Measurements from ENCODE around the gene CAPNS2. TPM values are rescaled to one million over a fixed set of nuclear protein-coding genes. Genes with fewer than 3 reads are reported as not detected.

Gene CAPNS2
- total and polyA plus RNA-seq, 2 of the 13 experiments (the other 11 are each of a cell fraction or from before 2014, with no cell fraction given), result 0.29 TPM; not detected in 1

DNA sequence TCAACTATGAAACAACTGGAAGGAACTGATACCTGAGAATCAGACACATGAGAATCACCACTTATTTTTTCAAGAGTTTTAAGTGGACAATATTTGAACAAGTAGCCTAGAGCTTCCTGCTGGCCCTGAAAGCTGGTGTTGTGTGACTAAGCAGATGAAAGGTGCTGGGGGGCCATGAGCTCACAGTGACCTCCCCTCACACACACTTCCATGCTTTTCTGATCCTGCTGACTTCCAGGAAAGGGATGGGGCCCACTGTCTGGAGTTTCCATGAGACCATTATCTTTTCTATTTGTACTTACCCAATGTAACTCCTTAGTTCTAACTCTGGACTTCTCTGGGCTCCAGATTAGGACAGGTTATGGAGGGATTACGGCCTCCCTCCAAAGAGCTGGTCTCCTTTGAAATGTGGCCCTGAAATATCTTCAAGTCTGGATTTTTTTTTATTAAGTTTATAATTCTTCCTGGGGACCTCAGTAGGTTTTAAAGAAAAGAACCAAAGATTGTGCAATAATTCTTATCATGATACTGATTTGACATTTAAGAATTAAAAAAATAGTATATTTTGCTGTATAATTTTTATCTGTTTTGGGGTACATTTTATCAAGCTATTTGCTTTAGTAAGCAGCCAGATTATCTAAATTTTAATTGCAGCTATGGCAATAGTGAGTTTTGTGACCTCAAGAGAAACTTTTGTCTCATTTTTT is 4.9 kb downstream of the CAPNS2 start (continued):
- TF ChIP-seq, protein P1, sequence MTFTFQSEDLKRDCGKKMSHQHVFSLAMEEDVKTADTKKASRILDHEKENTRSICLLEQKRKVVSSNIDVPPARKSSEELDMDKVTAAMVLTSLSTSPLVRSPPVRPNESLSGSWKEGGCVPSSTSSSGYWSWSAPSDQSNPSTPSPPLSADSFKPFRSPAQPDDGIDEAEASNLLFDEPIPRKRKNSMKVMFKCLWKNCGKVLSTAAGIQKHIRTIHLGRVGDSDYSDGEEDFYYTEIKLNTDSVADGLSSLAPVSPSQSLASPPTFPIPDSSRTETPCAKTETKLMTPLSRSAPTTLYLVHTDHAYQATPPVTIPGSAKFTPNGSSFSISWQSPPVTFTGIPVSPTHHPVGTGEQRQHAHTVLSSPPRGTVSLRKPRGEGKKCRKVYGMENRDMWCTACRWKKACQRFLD (CRISPR knock-in tag; IDR thresholded peaks at IDR 0.05; ENCODE audit: borderline replicate concordance), result no peak
- TF ChIP-seq CEBPG (CRISPR knock-in tag; IDR thresholded peaks at IDR 0.05), result no peak; the same call in 1 of the 2 replicates
- TF ChIP-seq KLF9 (CRISPR knock-in tag; IDR thresholded peaks at IDR 0.05; ENCODE audit: low read depth), result no peak
- TF ChIP-seq, protein P2, sequence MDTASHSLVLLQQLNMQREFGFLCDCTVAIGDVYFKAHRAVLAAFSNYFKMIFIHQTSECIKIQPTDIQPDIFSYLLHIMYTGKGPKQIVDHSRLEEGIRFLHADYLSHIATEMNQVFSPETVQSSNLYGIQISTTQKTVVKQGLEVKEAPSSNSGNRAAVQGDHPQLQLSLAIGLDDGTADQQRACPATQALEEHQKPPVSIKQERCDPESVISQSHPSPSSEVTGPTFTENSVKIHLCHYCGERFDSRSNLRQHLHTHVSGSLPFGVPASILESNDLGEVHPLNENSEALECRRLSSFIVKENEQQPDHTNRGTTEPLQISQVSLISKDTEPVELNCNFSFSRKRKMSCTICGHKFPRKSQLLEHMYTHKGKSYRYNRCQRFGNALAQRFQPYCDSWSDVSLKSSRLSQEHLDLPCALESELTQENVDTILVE (CRISPR knock-in tag; IDR thresholded peaks at IDR 0.05), result 0 out of 2 replicates have a peak, but pooled peaks have one; percentile 59
- no peak for TF ChIP-seq ZNF790 (CRISPR knock-in tag; IDR thresholded peaks at IDR 0.05; ENCODE audit: borderline replicate concordance)
- no peak for TF ChIP-seq SRF (IDR thresholded peaks at IDR 0.05; ENCODE audit: low read depth, low read length)
- TF ChIP-seq, protein P3, sequence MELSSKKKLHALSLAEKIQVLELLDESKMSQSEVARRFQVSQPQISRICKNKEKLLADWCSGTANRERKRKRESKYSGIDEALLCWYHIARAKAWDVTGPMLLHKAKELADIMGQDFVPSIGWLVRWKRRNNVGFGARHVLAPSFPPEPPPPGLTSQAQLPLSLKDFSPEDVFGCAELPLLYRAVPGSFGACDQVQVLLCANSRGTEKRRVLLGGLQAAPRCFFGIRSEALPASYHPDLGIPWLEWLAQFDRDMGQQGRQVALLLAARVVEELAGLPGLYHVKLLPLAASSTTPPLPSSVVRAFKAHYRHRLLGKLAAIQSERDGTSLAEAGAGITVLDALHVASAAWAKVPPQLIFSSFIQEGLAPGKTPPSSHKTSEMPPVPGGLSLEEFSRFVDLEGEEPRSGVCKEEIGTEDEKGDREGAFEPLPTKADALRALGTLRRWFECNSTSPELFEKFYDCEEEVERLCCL (CRISPR knock-in tag; IDR thresholded peaks at IDR 0.05; ENCODE audit: borderline replicate concordance), result no peak
- TF ChIP-seq ZIK1 (CRISPR knock-in tag; IDR thresholded peaks at IDR 0.05; ENCODE audit: borderline replicate concordance, low read depth), result no peak
- TF ChIP-seq KDM2A (CRISPR knock-in tag; IDR thresholded peaks at IDR 0.05; ENCODE audit: borderline replicate concordance, low read depth), result no peak; the same call in 1 of the 2 replicates
- no peak for TF ChIP-seq ZFP41 (CRISPR knock-in tag; IDR thresholded peaks at IDR 0.05; ENCODE audit: borderline replicate concordance)
- TF ChIP-seq RELA (CRISPR knock-in tag; IDR thresholded peaks at IDR 0.05), result no peak
- peak; percentile 56; the same call in 1 of the 2 replicates for TF ChIP-seq ZKSCAN8 (CRISPR knock-in tag; IDR thresholded peaks at IDR 0.05; ENCODE audit: borderline replicate concordance)
- no peak for TF ChIP-seq ZNF20 (CRISPR knock-in tag; IDR thresholded peaks at IDR 0.05)
- TF ChIP-seq NR3C1 (CRISPR knock-in tag; IDR thresholded peaks at IDR 0.05), result no peak
- TF ChIP-seq HMG20B (CRISPR knock-in tag; conservative IDR thresholded peaks at IDR 0.05), result 0 out of 2 replicates have a peak, but pooled peaks have one; percentile 45
- peak; percentile 98 for TF ChIP-seq BCL6 (CRISPR knock-in tag; IDR thresholded peaks at IDR 0.05)
- TF ChIP-seq, protein P4, sequence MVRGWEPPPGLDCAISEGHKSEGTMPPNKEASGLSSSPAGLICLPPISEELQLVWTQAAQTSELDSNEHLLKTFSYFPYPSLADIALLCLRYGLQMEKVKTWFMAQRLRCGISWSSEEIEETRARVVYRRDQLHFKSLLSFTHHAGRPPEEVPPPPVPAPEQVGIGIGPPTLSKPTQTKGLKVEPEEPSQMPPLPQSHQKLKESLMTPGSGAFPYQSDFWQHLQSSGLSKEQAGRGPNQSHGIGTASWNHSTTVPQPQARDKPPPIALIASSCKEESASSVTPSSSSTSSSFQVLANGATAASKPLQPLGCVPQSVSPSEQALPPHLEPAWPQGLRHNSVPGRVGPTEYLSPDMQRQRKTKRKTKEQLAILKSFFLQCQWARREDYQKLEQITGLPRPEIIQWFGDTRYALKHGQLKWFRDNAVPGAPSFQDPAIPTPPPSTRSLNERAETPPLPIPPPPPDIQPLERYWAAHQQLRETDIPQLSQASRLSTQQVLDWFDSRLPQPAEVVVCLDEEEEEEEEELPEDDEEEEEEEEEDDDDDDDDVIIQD (CRISPR knock-in tag; IDR thresholded peaks at IDR 0.05; ENCODE audit: low read depth), result peak; percentile 99
- peak; percentile 64; the same call in 1 of the 2 replicates for TF ChIP-seq PPARG (CRISPR knock-in tag; conservative IDR thresholded peaks at IDR 0.05)
- peak; percentile 89 for TF ChIP-seq SOX5 (CRISPR knock-in tag; IDR thresholded peaks at IDR 0.05; ENCODE audit: borderline replicate concordance)
- TF ChIP-seq NFATC3 (CRISPR knock-in tag; IDR thresholded peaks at IDR 0.05), result no peak
- no peak for TF ChIP-seq ZNF143 (CRISPR knock-in tag; IDR thresholded peaks at IDR 0.05)
- TF ChIP-seq, protein P5, sequence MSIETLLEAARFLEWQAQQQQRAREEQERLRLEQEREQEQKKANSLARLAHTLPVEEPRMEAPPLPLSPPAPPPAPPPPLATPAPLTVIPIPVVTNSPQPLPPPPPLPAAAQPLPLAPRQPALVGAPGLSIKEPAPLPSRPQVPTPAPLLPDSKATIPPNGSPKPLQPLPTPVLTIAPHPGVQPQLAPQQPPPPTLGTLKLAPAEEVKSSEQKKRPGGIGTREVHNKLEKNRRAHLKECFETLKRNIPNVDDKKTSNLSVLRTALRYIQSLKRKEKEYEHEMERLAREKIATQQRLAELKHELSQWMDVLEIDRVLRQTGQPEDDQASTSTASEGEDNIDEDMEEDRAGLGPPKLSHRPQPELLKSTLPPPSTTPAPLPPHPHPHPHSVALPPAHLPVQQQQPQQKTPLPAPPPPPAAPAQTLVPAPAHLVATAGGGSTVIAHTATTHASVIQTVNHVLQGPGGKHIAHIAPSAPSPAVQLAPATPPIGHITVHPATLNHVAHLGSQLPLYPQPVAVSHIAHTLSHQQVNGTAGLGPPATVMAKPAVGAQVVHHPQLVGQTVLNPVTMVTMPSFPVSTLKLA (IDR thresholded peaks at IDR 0.05), result no peak
- TF ChIP-seq PRPF4 (IDR thresholded peaks at IDR 0.05; ENCODE audit: low read depth, low read length, poor library complexity, severe bottlenecking), result no peak
